Caco-2 (cell line): Measurements from ENCODE around the gene AGAP1. TPM values are rescaled to one million over a fixed set of nuclear protein-coding genes. Genes with fewer than 3 reads are reported as not detected.

ENCODE experiments used
- BruUV-seq: library from RNA; stranded (reverse); fragments of 400-500 nt; replicated peaks from 2 replicates; lab custom pipeline; 2021; lab: Mats Ljungman, UMichigan
- CTCF ChIA-PET: fragments of 300-600 bp; sonication (Branson Sonifier 250); formaldehyde crosslinking; loops from one replicate; lab custom pipeline; 2022; ENCODE audit warnings: antibody characterized with exemption; lab: Charles Lee
- POLR2A ChIA-PET: fragments of 300-600 bp; sonication (Branson Sonifier 250); formaldehyde crosslinking; loops from one replicate; lab custom pipeline; 2022; ENCODE audit warnings: antibody characterized with exemption; lab: Charles Lee
- DNase-seq, 2 experiments: peaks; one replicate each; pipeline versions ENCODE4 v3.0.0 to v3.0.0-alpha.2; 2020 to 2022
- H3K27me3 ChIP-seq: replicated peaks from 2 replicates; pipeline ENCODE4 v1.6.0; 2011; ENCODE audit warnings: low read length; ENCODE audit not compliant: control insufficient read depth, insufficient read depth
- H3K36me3 ChIP-seq: 2 replicates; pipeline ENCODE4 v1.5.1; 2011; ENCODE audit warnings: low read length; ENCODE audit not compliant: control insufficient read depth, insufficient read depth
- H3K4me1 ChIP-seq: fragments of 250-450 bp; sonication (Bioruptor Pico); 2 replicates; pipeline ENCODE4 v1.5.1; 2020; ENCODE audit warnings: mild to moderate bottlenecking
- H3K4me3 ChIP-seq: 2 replicates; pipeline ENCODE4 v1.5.1; 2011; ENCODE audit warnings: low read depth, mild to moderate bottlenecking, control low read depth, low read length
- H3K9me3 ChIP-seq: fragments of 250-450 bp; sonication (Bioruptor Pico); 2 replicates; pipeline ENCODE4 v1.5.1; 2020; ENCODE audit warnings: mild to moderate bottlenecking, moderate library complexity
- H3K27ac Mint-ChIP-seq: one replicate; pipeline ENCODE4 v1.8.0; 2022; ENCODE audit warnings: mixed read lengths; ENCODE audit not compliant: unreplicated experiment
- H3K27me3 Mint-ChIP-seq: one replicate; pipeline ENCODE4 v1.8.0; 2022; ENCODE audit warnings: mixed read lengths; ENCODE audit not compliant: insufficient read depth, unreplicated experiment
- H3K36me3 Mint-ChIP-seq: one replicate; pipeline ENCODE4 v1.8.0; 2022; ENCODE audit warnings: mild to moderate bottlenecking, mixed read lengths; ENCODE audit not compliant: insufficient read depth, unreplicated experiment
- H3K4me1 Mint-ChIP-seq: one replicate; pipeline ENCODE4 v1.8.0; 2022; ENCODE audit warnings: low read depth, mixed read lengths; ENCODE audit not compliant: unreplicated experiment
- H3K4me3 Mint-ChIP-seq: one replicate; pipeline ENCODE4 v1.8.0; 2022; ENCODE audit warnings: mild to moderate bottlenecking, moderate library complexity, mixed read lengths; ENCODE audit not compliant: unreplicated experiment
- H3K9me3 Mint-ChIP-seq: one replicate; pipeline ENCODE4 v1.8.0; 2022; ENCODE audit warnings: mixed read lengths; ENCODE audit not compliant: unreplicated experiment
- intact Hi-C: fragments of 100-400 bp; cut with micrococcal nuclease; formaldehyde crosslinking; loops from one replicate; pipeline ENCODE4 v1.10.0; 2022; ENCODE audit not compliant: unreplicated experiment
- total RNA-seq: library from RNA; stranded (reverse); gene quantifications from 2 replicates; pipeline ENCODE4 v1.2.3, GENCODE V29; 2022
- TF ChIP-seq, protein P1 (sequence below), 2 experiments: fragments of 200-600 bp in 1 of 2; IDR thresholded peaks; 1 replicate in 1 of 2; 2 replicates in 1 of 2; pipeline versions ENCODE4 v1.5.1 to v1.8.0; 2011 to 2022; ENCODE audit warnings: antibody characterized with exemption in 1 of 2, control low read depth in 1 of 2, inconsistent platforms in 1 of 2, low read depth in 1 of 2, low read length in 1 of 2, mild to moderate bottlenecking in 1 of 2, moderate library complexity in 1 of 2; ENCODE audit not compliant: insufficient read depth in 1 of 2, severe bottlenecking in 1 of 2, unreplicated experiment in 1 of 2

The AGAP1 gene
- total RNA-seq, 1 experiment from 2014 or later = 41.7 TPM

DNA sequence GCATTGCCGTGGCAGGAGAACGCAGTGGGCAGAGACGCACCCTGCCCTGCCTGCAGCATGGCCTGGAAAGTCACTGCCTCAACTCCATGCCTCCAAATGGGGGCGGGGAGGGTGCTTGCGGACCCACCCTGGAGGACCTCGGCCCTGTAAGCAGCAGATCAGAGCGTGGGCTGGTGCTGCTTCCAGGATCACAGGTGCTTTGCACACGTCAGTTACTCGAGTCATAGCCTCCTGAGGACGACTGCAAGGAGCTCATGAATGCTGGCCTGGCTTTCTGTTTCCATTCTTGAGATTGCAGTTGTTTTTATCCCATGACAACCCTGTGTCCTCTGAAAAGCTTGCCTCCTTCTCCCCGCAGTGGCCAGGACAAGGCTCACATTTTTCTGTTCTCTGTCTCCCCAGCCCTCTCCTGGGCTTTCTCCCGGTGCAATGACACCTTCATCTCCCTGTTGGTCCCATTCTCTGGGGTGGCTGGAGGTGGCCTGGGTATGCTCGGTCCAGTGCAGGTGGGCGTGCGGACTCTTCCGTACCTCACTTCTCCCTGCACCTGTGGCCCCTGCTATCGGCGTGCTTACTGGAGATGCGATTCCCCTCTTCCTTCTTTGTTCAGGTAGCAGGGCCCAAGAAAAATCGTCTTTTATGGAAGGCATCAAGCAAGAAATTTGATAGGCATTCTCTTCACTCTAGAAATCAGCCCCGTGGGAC lies 466.3 kb downstream of the AGAP1 start:
- Mint-ChIP-seq H3K9me3 (no peaks in the 10 kb centered on the region), H3K4me3 (no peak overlapping the region), H3K27ac (no peak overlapping the region), H3K36me3 (peaks cover 6% of the 10 kb centered on the region), H3K27me3 (no peaks in the 10 kb centered on the region), H3K4me1 (no peaks in the 10 kb centered on the region)
- TF ChIP-seq, protein P1, sequence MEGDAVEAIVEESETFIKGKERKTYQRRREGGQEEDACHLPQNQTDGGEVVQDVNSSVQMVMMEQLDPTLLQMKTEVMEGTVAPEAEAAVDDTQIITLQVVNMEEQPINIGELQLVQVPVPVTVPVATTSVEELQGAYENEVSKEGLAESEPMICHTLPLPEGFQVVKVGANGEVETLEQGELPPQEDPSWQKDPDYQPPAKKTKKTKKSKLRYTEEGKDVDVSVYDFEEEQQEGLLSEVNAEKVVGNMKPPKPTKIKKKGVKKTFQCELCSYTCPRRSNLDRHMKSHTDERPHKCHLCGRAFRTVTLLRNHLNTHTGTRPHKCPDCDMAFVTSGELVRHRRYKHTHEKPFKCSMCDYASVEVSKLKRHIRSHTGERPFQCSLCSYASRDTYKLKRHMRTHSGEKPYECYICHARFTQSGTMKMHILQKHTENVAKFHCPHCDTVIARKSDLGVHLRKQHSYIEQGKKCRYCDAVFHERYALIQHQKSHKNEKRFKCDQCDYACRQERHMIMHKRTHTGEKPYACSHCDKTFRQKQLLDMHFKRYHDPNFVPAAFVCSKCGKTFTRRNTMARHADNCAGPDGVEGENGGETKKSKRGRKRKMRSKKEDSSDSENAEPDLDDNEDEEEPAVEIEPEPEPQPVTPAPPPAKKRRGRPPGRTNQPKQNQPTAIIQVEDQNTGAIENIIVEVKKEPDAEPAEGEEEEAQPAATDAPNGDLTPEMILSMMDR (IDR thresholded peaks at IDR 0.05; ENCODE audit: insufficient read depth in 1 of 2, low read depth in 1 of 2, low read length in 1 of 2, severe bottlenecking in 1 of 2, unreplicated experiment in 1 of 2) = no peak
- Histone ChIP-seq H3K4me1 (no peaks in the 10 kb centered on the region), H3K9me3 (no peaks in the 10 kb centered on the region), H3K4me3 (no peak overlapping the region), H3K27me3 (no peaks in the 10 kb centered on the region), H3K36me3 (no peaks in the 10 kb centered on the region)
- DNase-seq = no peak
- intact Hi-C loops = no loop called here
- ChIA-PET CTCF (no interaction called here), POLR2A (no interaction called here)
- BruUV-seq = no TSS peak

- H3K36me3 Mint-ChIP-seq = peaks cover 6% of the 10 kb centered on the region
- Histone ChIP-seq H3K36me3 (no peaks in the 10 kb centered on the region), H3K9me3 (no peaks in the 10 kb centered on the region), H3K4me3 (no peak overlapping the region), H3K27me3 (no peaks in the 10 kb centered on the region), H3K4me1 (no peaks in the 10 kb centered on the region)
- no peak overlapping the region for H3K4me3 Mint-ChIP-seq
- no peaks in the 10 kb centered on the region for H3K9me3 Mint-ChIP-seq
- TF ChIP-seq, protein P1 (IDR thresholded peaks at IDR 0.05; ENCODE audit: insufficient read depth in 1 of 2, low read depth in 1 of 2, low read length in 1 of 2, severe bottlenecking in 1 of 2, unreplicated experiment in 1 of 2) = no peak
- intact Hi-C loops = no loop called here
- no peak for DNase-seq
- no peaks in the 10 kb centered on the region for H3K4me1 Mint-ChIP-seq
- ChIA-PET POLR2A (no interaction called here), CTCF (no interaction called here)
- BruUV-seq = no TSS peak
- H3K27me3 Mint-ChIP-seq = no peaks in the 10 kb centered on the region
- no peak overlapping the region for H3K27ac Mint-ChIP-seq
Measured at GRCh38 chr2:235960716-235961640, 467.1 kb downstream of the AGAP1 start.

- POLR2A ChIA-PET = no interaction called here
- no peaks in the 10 kb centered on the region for H3K9me3 ChIP-seq
- CTCF ChIA-PET = no interaction called here
Measured at GRCh38 chr2:235961711-235962110, 467.9 kb downstream of the AGAP1 start.

More at GRCh38 chr2:235961711-235962110, 467.9 kb downstream of the AGAP1 start:
- Mint-ChIP-seq H3K4me1 (no peaks in the 10 kb centered on the region), H3K4me3 (no peak overlapping the region), H3K27ac (no peak overlapping the region), H3K27me3 (no peaks in the 10 kb centered on the region), H3K36me3 (peaks cover 6% of the 10 kb centered on the region), H3K9me3 (no peaks in the 10 kb centered on the region)
- no peaks in the 10 kb centered on the region for H3K4me1 ChIP-seq
- no TSS peak for BruUV-seq
- no peaks in the 10 kb centered on the region for H3K36me3 ChIP-seq
- no peak for DNase-seq
- TF ChIP-seq, protein P1 (IDR thresholded peaks at IDR 0.05; ENCODE audit: insufficient read depth in 1 of 2, low read depth in 1 of 2, low read length in 1 of 2, severe bottlenecking in 1 of 2, unreplicated experiment in 1 of 2) = no peak
- intact Hi-C loops = no loop called here
- H3K4me3 ChIP-seq = no peak overlapping the region
- no peaks in the 10 kb centered on the region for H3K27me3 ChIP-seq
